Astrocyte of the hippocampus (primary cell): ENCODE data around the gene PTPN9.

Source experiments
- DNase-seq: peaks from one replicate; pipeline ENCODE4 v3.0.0; 2011; ENCODE audit warnings: low read depth, low spot score

The PTPN9 gene

GRCh38 chr15:75425966-75426500, 153.1 kb downstream of the PTPN9 start:
- no peak for DNase-seq

DNA sequence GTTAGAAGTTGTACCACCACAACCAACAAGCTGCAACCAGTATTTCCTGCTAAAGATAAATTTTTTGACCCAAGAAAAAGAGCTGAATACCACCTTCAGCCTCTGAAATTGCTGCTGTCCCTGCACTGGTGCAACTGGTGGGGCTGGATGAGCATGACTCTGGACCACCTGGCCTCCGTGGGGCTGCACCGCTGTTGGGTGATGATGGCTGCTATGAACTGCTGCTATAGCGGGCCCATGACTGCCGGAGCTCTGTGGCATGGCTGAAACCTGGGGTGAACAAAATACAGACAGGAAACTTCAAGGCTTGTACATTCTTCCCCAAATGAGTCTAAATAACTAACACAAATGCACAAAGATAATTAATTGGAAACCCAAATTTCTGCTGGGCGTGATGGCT, 156.6 kb downstream of the PTPN9 start:
- no peak for DNase-seq

DNA sequence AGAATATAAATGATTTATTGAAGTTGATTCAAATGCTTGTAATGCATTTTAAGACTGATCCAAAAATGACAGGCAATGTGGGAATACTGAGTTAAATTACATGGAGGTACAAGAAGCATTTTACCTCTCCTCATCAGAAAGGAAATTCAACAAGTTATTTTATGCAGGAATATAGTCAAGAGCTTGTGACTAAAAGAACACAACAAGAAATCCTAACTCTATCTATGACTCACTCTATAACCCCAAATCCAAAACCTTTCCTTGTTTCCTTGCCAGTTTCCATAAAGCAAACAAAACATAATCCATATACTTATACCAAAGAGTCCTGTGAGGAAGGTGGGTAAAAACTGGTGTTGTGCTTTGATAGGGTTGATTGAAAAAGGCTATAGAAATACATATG, 158.4 kb downstream of the PTPN9 start:
- DNase-seq: peak; percentile 19

- no peak for DNase-seq
Observed at GRCh38 chr15:75416584-75416983, 162.5 kb downstream of the PTPN9 start.
